Epithelial cell of esophagus (primary cell): ENCODE data around the gene CDCA7.

Experiments used
- DNase-seq: peaks from one replicate; pipeline ENCODE4 v3.0.0; 2010; ENCODE audit warnings: low read depth
- H3K4me3 ChIP-seq: 2 replicates; pipeline ENCODE4 v1.5.1; 2011; ENCODE audit warnings: mild to moderate bottlenecking, low read length, control low read depth
- TF ChIP-seq, protein P1 (sequence below): IDR thresholded peaks from 2 replicates; pipeline ENCODE4 v1.5.1; 2011; ENCODE audit warnings: low read depth, mild to moderate bottlenecking, low read length, control low read depth, inconsistent platforms; ENCODE audit not compliant: insufficient read depth; ENCODE audit errors: missing control alignments

CDCA7 gene

DNA sequence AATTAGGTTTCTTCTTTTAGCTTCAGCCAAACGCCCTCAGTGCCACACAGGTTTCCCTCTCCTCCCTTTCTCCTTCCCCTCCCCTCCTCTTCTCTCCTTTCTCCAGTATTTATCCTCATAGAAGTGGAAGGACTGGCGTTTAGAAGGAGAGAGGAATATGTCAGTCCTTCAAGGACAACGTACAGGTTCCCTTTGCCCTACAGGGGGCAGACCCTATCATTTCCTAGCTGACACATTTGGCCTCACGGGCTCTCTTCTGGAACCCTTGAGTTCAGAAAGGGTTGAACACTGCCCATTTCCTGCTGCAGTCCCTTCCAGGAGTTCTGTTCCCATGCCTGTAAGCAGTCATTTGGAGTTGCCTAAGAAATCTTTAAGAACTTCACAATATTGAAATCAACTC is 46.1 kb downstream of the CDCA7 start:
- TF ChIP-seq, protein P1, sequence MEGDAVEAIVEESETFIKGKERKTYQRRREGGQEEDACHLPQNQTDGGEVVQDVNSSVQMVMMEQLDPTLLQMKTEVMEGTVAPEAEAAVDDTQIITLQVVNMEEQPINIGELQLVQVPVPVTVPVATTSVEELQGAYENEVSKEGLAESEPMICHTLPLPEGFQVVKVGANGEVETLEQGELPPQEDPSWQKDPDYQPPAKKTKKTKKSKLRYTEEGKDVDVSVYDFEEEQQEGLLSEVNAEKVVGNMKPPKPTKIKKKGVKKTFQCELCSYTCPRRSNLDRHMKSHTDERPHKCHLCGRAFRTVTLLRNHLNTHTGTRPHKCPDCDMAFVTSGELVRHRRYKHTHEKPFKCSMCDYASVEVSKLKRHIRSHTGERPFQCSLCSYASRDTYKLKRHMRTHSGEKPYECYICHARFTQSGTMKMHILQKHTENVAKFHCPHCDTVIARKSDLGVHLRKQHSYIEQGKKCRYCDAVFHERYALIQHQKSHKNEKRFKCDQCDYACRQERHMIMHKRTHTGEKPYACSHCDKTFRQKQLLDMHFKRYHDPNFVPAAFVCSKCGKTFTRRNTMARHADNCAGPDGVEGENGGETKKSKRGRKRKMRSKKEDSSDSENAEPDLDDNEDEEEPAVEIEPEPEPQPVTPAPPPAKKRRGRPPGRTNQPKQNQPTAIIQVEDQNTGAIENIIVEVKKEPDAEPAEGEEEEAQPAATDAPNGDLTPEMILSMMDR: peak; percentile 28
- H3K4me3 ChIP-seq: no peak overlapping the region
- no peak for DNase-seq

DNA sequence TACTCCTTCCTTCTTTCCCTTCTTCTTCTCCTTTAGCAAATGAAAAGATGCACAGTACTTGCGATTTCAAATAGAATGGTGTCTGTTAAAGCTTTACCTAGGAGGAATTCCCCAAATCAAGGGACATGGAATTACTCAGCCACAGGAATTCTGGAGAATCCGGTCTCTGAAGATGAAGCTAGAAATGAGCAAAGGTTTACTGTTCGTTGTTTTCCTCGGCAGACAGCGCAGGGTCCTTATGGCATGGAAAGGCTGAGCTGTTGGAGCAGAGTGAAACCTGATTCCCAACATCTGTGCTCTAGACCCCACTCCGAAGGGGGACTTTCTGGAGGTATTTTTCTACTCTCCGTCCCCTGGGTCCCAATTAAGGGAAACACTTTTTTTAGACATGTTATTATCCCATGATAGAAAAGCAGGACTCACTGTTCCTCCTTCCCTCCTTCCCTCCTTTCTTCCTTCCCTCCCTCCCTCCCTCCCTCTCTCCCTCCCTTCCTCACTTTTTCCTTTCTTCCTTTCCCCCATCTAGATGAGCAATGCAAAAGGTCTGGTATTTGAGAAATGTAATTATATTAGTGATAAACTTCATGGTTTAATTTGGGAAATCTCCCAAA is 47.1 kb downstream of the CDCA7 start:
- TF ChIP-seq, protein P1: no peak
- H3K4me3 ChIP-seq: no peak overlapping the region
- peak; percentile 38 for DNase-seq

DNA sequence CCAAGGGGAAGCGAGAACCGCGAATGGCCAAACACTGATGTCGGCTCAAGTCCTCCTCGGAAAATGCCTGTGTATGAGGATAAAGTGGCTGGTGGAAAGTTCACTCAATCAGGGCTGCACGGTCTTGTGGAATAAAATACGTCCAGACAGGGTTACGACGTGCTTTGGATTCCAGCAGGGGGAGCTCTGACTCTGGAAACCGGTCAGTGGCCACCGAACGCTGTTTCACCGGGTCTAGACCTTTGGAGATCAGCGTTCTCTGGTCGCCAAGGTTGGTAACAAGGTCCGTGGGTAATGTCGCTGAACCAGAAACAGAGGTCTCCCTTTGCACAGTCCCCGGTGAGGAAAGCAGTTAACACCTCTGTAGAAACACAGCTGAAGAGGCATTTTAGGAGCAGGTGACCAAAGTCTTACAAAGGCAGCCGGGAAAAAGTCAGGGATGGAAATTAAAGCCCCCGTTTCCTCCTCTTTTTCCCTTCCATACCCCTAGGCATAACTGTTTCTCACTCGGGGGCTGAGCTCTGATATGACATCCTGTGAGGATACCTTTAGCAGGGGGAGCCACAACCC is 47.8 kb downstream of the CDCA7 start:
- TF ChIP-seq, protein P1: peak; percentile 91
- peak; percentile 79 for DNase-seq
- no peak overlapping the region for H3K4me3 ChIP-seq

- H3K4me3 ChIP-seq: no peak overlapping the region
- no peak for DNase-seq
- TF ChIP-seq, protein P1: no peak
Observed at GRCh38 chr2:173404841-173405750, 50.4 kb downstream of the CDCA7 start.

GRCh38 chr2:173407176-173407575 is 52.5 kb downstream of the CDCA7 start:
- no peak overlapping the region for H3K4me3 ChIP-seq
- peak; percentile 88 for DNase-seq
- TF ChIP-seq, protein P1: no peak

DNA sequence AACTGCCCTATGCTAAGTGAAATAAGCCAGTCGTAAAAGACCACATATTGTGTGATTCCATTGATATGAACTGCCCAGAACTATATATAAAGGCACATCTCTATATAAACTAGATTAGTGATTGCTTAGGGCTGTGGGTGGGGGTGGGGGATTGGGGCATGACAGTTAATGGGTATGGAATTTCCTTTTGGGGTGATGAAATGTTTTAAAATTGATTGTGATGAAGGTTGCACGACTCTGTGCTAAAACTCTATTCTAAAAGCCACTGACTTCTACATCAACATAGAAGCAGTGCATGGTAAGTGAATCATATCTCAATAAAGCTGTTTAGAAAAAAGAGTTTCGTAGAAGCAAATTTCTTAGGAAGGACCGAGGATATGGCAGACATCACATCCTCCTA is 53.0 kb downstream of the CDCA7 start:
- no peak overlapping the region for H3K4me3 ChIP-seq
- DNase-seq: peak; percentile 47
- TF ChIP-seq, protein P1: no peak

- H3K4me3 ChIP-seq: no peak overlapping the region
- peak; percentile 47 for DNase-seq
- TF ChIP-seq, protein P1: no peak
Observed at GRCh38 chr2:173410579-173410978, 55.9 kb downstream of the CDCA7 start.
